ENCODE data around the gene AIFM2. TPM values are rescaled to one million over a fixed set of nuclear protein-coding genes. Genes with fewer than 3 reads are reported as not detected.

The AIFM2 gene
- total and polyA plus RNA-seq, 2 of the 13 experiments (the other 11 are each of a cell fraction or from before 2014, with no cell fraction given) = 20.3 to 29.5 TPM

DNA sequence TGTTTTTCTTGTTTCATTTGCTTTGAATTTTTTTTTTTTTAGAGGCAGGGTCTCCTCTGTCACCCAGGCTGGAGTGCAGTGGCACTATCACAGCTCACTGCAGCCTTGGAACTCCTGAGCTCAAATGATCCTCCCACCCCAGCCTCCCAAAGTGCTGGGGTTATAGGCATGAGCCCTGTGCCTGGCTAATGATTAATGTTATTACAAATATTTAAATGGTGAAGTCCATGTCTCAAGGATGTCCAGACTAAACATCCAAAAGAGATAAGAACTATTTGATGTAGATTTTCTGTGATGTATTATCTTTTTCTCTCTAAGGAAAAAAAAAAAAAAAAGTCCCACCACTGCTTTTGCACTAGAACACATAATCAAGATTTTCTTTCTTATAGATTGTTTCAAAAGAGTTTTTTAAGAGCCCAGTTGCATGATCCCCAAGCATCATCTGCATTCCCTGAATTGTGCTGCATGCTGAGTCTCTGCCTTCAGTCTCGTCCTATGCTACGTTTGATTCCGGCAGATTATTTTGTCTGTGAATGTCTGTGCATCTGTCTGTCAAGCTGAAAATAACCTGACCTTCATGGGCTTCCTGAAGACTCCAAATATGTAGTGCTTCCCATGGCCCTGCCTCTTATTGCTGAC is 46.5 kb downstream of the AIFM2 start (continued):
- TF ChIP-seq ZBTB43 (CRISPR knock-in tag; conservative IDR thresholded peaks at IDR 0.05) (no peak), ZMYM4 (CRISPR knock-in tag; IDR thresholded peaks at IDR 0.05) (no peak; the same call in none of the 2 replicates), SIX1 (CRISPR knock-in tag; IDR thresholded peaks at IDR 0.05; ENCODE audit: borderline replicate concordance) (peak; percentile 64; the same call in 1 of the 2 replicates), ZNF468 (CRISPR knock-in tag; IDR thresholded peaks at IDR 0.05) (no peak), ZNF672 (CRISPR knock-in tag; IDR thresholded peaks at IDR 0.05) (no peak), HNRNPK (IDR thresholded peaks at IDR 0.05; ENCODE audit: low read depth, low read length, poor library complexity, severe bottlenecking) (no peak), ZNF788 (CRISPR knock-in tag; IDR thresholded peaks at IDR 0.05; ENCODE audit: borderline replicate concordance) (no peak), RCOR2 (CRISPR knock-in tag; IDR thresholded peaks at IDR 0.05) (peak; percentile 92), NR2F2 (IDR thresholded peaks at IDR 0.05; ENCODE audit: borderline replicate concordance, low read depth) (peak; percentile 45; the same call in 1 of the 2 replicates), ZEB1 (IDR thresholded peaks at IDR 0.05; ENCODE audit: insufficient replicate concordance, low read depth) (no peak), ONECUT2 (CRISPR knock-in tag; IDR thresholded peaks at IDR 0.05) (no peak), CREB1 (IDR thresholded peaks at IDR 0.05) (no peak), CREB1 (CRISPR knock-in tag; IDR thresholded peaks at IDR 0.05) (peak; percentile 60), ZKSCAN8 (CRISPR knock-in tag; IDR thresholded peaks at IDR 0.05; ENCODE audit: borderline replicate concordance) (no peak; the same call in 1 of the 2 replicates), GTF2F1 (IDR thresholded peaks at IDR 0.05; ENCODE audit: low read length) (no peak), ERF (CRISPR knock-in tag; IDR thresholded peaks at IDR 0.05) (no peak), NAIF1 (CRISPR knock-in tag; IDR thresholded peaks at IDR 0.05; ENCODE audit: borderline replicate concordance) (no peak), RARA (CRISPR knock-in tag; IDR thresholded peaks at IDR 0.05) (peak; percentile 89), MAFK (conservative IDR thresholded peaks at IDR 0.05 in 1 of 2, IDR thresholded peaks at IDR 0.05 in 1 of 2; ENCODE audit: low read length in 2 of 2) (no peak), FIP1L1 (IDR thresholded peaks at IDR 0.05; ENCODE audit: borderline replicate concordance, insufficient read depth, low read depth, low read length) (no peak), FOXO4 (CRISPR knock-in tag; conservative IDR thresholded peaks at IDR 0.05) (no peak), CAMTA2 (CRISPR knock-in tag; IDR thresholded peaks at IDR 0.05; ENCODE audit: borderline replicate concordance) (no peak), TBP (CRISPR knock-in tag; IDR thresholded peaks at IDR 0.05) (no peak), FOXP1 (IDR thresholded peaks at IDR 0.05) (no peak), FOXP1 (CRISPR knock-in tag; IDR thresholded peaks at IDR 0.05) (peak; percentile 66)
- TF ChIP-seq, protein P1, sequence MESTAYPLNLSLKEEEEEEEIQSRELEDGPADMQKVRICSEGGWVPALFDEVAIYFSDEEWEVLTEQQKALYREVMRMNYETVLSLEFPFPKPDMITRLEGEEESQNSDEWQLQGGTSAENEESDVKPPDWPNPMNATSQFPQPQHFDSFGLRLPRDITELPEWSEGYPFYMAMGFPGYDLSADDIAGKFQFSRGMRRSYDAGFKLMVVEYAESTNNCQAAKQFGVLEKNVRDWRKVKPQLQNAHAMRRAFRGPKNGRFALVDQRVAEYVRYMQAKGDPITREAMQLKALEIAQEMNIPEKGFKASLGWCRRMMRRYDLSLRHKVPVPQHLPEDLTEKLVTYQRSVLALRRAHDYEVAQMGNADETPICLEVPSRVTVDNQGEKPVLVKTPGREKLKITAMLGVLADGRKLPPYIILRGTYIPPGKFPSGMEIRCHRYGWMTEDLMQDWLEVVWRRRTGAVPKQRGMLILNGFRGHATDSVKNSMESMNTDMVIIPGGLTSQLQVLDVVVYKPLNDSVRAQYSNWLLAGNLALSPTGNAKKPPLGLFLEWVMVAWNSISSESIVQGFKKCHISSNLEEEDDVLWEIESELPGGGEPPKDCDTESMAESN (CRISPR knock-in tag; conservative IDR thresholded peaks at IDR 0.05) = no peak
- TF ChIP-seq, protein P2, sequence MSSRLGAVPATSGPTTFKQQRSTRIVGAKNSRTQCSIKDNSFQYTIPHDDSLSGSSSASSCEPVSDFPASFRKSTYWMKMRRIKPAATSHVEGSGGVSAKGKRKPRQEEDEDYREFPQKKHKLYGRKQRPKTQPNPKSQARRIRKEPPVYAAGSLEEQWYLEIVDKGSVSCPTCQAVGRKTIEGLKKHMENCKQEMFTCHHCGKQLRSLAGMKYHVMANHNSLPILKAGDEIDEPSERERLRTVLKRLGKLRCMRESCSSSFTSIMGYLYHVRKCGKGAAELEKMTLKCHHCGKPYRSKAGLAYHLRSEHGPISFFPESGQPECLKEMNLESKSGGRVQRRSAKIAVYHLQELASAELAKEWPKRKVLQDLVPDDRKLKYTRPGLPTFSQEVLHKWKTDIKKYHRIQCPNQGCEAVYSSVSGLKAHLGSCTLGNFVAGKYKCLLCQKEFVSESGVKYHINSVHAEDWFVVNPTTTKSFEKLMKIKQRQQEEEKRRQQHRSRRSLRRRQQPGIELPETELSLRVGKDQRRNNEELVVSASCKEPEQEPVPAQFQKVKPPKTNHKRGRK (CRISPR knock-in tag; IDR thresholded peaks at IDR 0.05) = no peak

Measured in HepG2 (cell line).